ENCODE measurements around the gene IL3.

Gene IL3

GRCh38 chr5:132055808-132056609, 4.4 kb upstream of the IL3 start:
- Histone ChIP-seq H3K4me1 (ENCODE audit: control insufficient read depth in 5 of 5, insufficient read depth in 5 of 5, low read length in 5 of 5) (no peaks in the 10 kb centered on the region), H3K27me3 (ENCODE audit: control insufficient read depth in 5 of 5, insufficient read depth in 4 of 5, low read length in 5 of 5) (no peaks in the 10 kb centered on the region), H3K9ac (ENCODE audit: low read length in 5 of 5) (no peak overlapping the region), H3K27ac (ENCODE audit: low read depth, low read length) (no peak overlapping the region), H3K36me3 (ENCODE audit: control insufficient read depth in 5 of 5, insufficient read depth in 5 of 5, low read length in 5 of 5) (no peaks in the 10 kb centered on the region), H3K4me3 (ENCODE audit: low read depth in 1 of 5, low read length in 5 of 5) (no peak overlapping the region), H3K9me3 (ENCODE audit: control insufficient read depth in 5 of 5, low read length in 5 of 5) (no peaks in the 10 kb centered on the region)

- Histone ChIP-seq H3K9me3 (ENCODE audit: control insufficient read depth in 5 of 5, low read length in 5 of 5) (no peaks in the 10 kb centered on the region), H3K36me3 (ENCODE audit: control insufficient read depth in 5 of 5, insufficient read depth in 5 of 5, low read length in 5 of 5) (no peaks in the 10 kb centered on the region), H3K4me3 (ENCODE audit: low read depth in 1 of 5, low read length in 5 of 5) (no peak overlapping the region)
Observed at GRCh38 chr5:132056610-132057497, 3.6 kb upstream of the IL3 start.

GRCh38 chr5:132057498-132058255, 2.8 kb upstream of the IL3 start:
- Histone ChIP-seq H3K9me3 (ENCODE audit: control insufficient read depth in 5 of 5, low read length in 5 of 5) (no peaks in the 10 kb centered on the region), H3K36me3 (ENCODE audit: control insufficient read depth in 5 of 5, insufficient read depth in 5 of 5, low read length in 5 of 5) (no peaks in the 10 kb centered on the region), H3K27me3 (ENCODE audit: control insufficient read depth in 5 of 5, insufficient read depth in 4 of 5, low read length in 5 of 5) (no peaks in the 10 kb centered on the region), H3K9ac (ENCODE audit: low read length in 5 of 5) (no peak overlapping the region), H3K4me3 (ENCODE audit: low read depth in 1 of 5, low read length in 5 of 5) (no peak overlapping the region), H3K27ac (ENCODE audit: low read depth, low read length) (no peak overlapping the region), H3K4me1 (ENCODE audit: control insufficient read depth in 5 of 5, insufficient read depth in 5 of 5, low read length in 5 of 5) (no peaks in the 10 kb centered on the region)

More at GRCh38 chr5:132056610-132057497, 3.6 kb upstream of the IL3 start:
- H3K4me1 ChIP-seq (ENCODE audit: control insufficient read depth in 5 of 5, insufficient read depth in 5 of 5, low read length in 5 of 5): no peaks in the 10 kb centered on the region
- H3K27ac ChIP-seq (ENCODE audit: low read depth, low read length): no peak overlapping the region
- H3K27me3 ChIP-seq (ENCODE audit: control insufficient read depth in 5 of 5, insufficient read depth in 4 of 5, low read length in 5 of 5): no peaks in the 10 kb centered on the region
- no peak overlapping the region for H3K9ac ChIP-seq (ENCODE audit: low read length in 5 of 5)

- Histone ChIP-seq H3K36me3 (ENCODE audit: control insufficient read depth in 5 of 5, insufficient read depth in 5 of 5, low read length in 5 of 5) (no peaks in the 10 kb centered on the region), H3K9ac (ENCODE audit: low read length in 5 of 5) (no peak overlapping the region), H3K27me3 (ENCODE audit: control insufficient read depth in 5 of 5, insufficient read depth in 4 of 5, low read length in 5 of 5) (no peaks in the 10 kb centered on the region), H3K4me1 (ENCODE audit: control insufficient read depth in 5 of 5, insufficient read depth in 5 of 5, low read length in 5 of 5) (no peaks in the 10 kb centered on the region), H3K4me3 (ENCODE audit: low read depth in 1 of 5, low read length in 5 of 5) (no peak overlapping the region), H3K27ac (ENCODE audit: low read depth, low read length) (no peak overlapping the region), H3K9me3 (ENCODE audit: control insufficient read depth in 5 of 5, low read length in 5 of 5) (no peaks in the 10 kb centered on the region)
Observed at GRCh38 chr5:132058646-132059042, 1.8 kb upstream of the IL3 start.

- H3K36me3 ChIP-seq (ENCODE audit: control insufficient read depth in 5 of 5, insufficient read depth in 5 of 5, low read length in 5 of 5): no peaks in the 10 kb centered on the region
- no peak overlapping the region for H3K4me3 ChIP-seq (ENCODE audit: low read depth in 1 of 5, low read length in 5 of 5)
- H3K9me3 ChIP-seq (ENCODE audit: control insufficient read depth in 5 of 5, low read length in 5 of 5): no peaks in the 10 kb centered on the region
- H3K4me1 ChIP-seq (ENCODE audit: control insufficient read depth in 5 of 5, insufficient read depth in 5 of 5, low read length in 5 of 5): no peaks in the 10 kb centered on the region
- no peak overlapping the region for H3K27ac ChIP-seq (ENCODE audit: low read depth, low read length)
- H3K9ac ChIP-seq (ENCODE audit: low read length in 5 of 5): no peak overlapping the region
- no peaks in the 10 kb centered on the region for H3K27me3 ChIP-seq (ENCODE audit: control insufficient read depth in 5 of 5, insufficient read depth in 4 of 5, low read length in 5 of 5)
Observed at GRCh38 chr5:132059043-132059695, 1.3 kb upstream of the IL3 start.

GRCh38 chr5:132059696-132060500, 557 bp upstream of the IL3 start:
- no peak overlapping the region for H3K27ac ChIP-seq (ENCODE audit: low read depth, low read length)
- H3K4me3 ChIP-seq (ENCODE audit: low read depth in 1 of 5, low read length in 5 of 5): no peak overlapping the region
- H3K4me1 ChIP-seq (ENCODE audit: control insufficient read depth in 5 of 5, insufficient read depth in 5 of 5, low read length in 5 of 5): no peaks in the 10 kb centered on the region
- no peak overlapping the region for H3K9ac ChIP-seq (ENCODE audit: low read length in 5 of 5)
- no peaks in the 10 kb centered on the region for H3K36me3 ChIP-seq (ENCODE audit: control insufficient read depth in 5 of 5, insufficient read depth in 5 of 5, low read length in 5 of 5)
- H3K9me3 ChIP-seq (ENCODE audit: control insufficient read depth in 5 of 5, low read length in 5 of 5): no peaks in the 10 kb centered on the region
- H3K27me3 ChIP-seq (ENCODE audit: control insufficient read depth in 5 of 5, insufficient read depth in 4 of 5, low read length in 5 of 5): no peaks in the 10 kb centered on the region

- Histone ChIP-seq H3K4me1 (ENCODE audit: control insufficient read depth in 5 of 5, insufficient read depth in 5 of 5, low read length in 5 of 5) (no peaks in the 10 kb centered on the region), H3K27me3 (ENCODE audit: control insufficient read depth in 5 of 5, insufficient read depth in 4 of 5, low read length in 5 of 5) (no peaks in the 10 kb centered on the region), H3K4me3 (ENCODE audit: low read depth in 1 of 5, low read length in 5 of 5) (no peak overlapping the region), H3K9ac (ENCODE audit: low read length in 5 of 5) (no peak overlapping the region), H3K36me3 (ENCODE audit: control insufficient read depth in 5 of 5, insufficient read depth in 5 of 5, low read length in 5 of 5) (no peaks in the 10 kb centered on the region), H3K27ac (ENCODE audit: low read depth, low read length) (no peak overlapping the region), H3K9me3 (ENCODE audit: control insufficient read depth in 5 of 5, low read length in 5 of 5) (no peaks in the 10 kb centered on the region)
Observed at GRCh38 chr5:132063090-132063911, 2.8 kb downstream of the IL3 start.

- H3K4me3 ChIP-seq (ENCODE audit: low read depth in 1 of 5, low read length in 5 of 5): no peak overlapping the region
- H3K4me1 ChIP-seq (ENCODE audit: control insufficient read depth in 5 of 5, insufficient read depth in 5 of 5, low read length in 5 of 5): no peaks in the 10 kb centered on the region
- no peak overlapping the region for H3K27ac ChIP-seq (ENCODE audit: low read depth, low read length)
- no peak overlapping the region for H3K9ac ChIP-seq (ENCODE audit: low read length in 5 of 5)
- no peaks in the 10 kb centered on the region for H3K36me3 ChIP-seq (ENCODE audit: control insufficient read depth in 5 of 5, insufficient read depth in 5 of 5, low read length in 5 of 5)
- H3K9me3 ChIP-seq (ENCODE audit: control insufficient read depth in 5 of 5, low read length in 5 of 5): no peaks in the 10 kb centered on the region
- H3K27me3 ChIP-seq (ENCODE audit: control insufficient read depth in 5 of 5, insufficient read depth in 4 of 5, low read length in 5 of 5): no peaks in the 10 kb centered on the region
Observed at GRCh38 chr5:132064140-132064539, 3.7 kb downstream of the IL3 start.

Measured in subcutaneous abdominal adipose tissue (tissue), 5 donors.